Right lobe of liver (tissue), 6 donors: Measurements from ENCODE around the gene REPS2. TPM values are rescaled to one million over a fixed set of nuclear protein-coding genes. Genes with fewer than 3 reads are reported as not detected.

ENCODE experiments used
- ATAC-seq, 4 donors: fragments of 200-7000 bp; cut with Tn5 transposase; one replicate each; pipeline ENCODE4 v1.9.1; 2020; ENCODE audit warnings: mild to moderate bottlenecking in 4 of 4, moderate library complexity in 4 of 4
- DNase-seq, 3 donors: peaks; one replicate each; pipeline ENCODE4 v3.0.0-alpha.2; 2020
- H3K27ac ChIP-seq, 3 donors: fragments of 200-600 bp; one replicate each; pipeline ENCODE4 v1.8.0; 2022
- H3K27me3 ChIP-seq, 2 donors: fragments of 200-600 bp; one replicate each; pipeline ENCODE4 v1.8.0; 2022
- H3K36me3 ChIP-seq, 4 donors: fragments of 200-600 bp; sonication (generic) in 1 of 4; one replicate each; pipeline versions ENCODE4 v1.5.1 to v1.8.0; 2017 to 2022; ENCODE audit warnings: control low read depth in 1 of 4
- H3K4me1 ChIP-seq, 4 donors: fragments of 200-600 bp; sonication (generic) in 1 of 4; one replicate each; pipeline versions ENCODE4 v1.5.1 to v1.8.0; 2017 to 2022; ENCODE audit warnings: control low read depth in 1 of 4
- H3K4me3 ChIP-seq, 3 donors: fragments of 200-600 bp; one replicate each; pipeline ENCODE4 v1.8.0; 2022
- H3K9me3 ChIP-seq, 4 donors: fragments of 200-600 bp; sonication (generic) in 1 of 4; one replicate each; pipeline versions ENCODE4 v1.5.1 to v1.8.0; 2017 to 2022; ENCODE audit warnings: control low read depth in 1 of 4
- CTCF ChIP-seq, 4 donors: fragments of 200-600 bp in 3 of 4; fragments of 450-650 bp in 1 of 4; IDR thresholded peaks; one replicate each; pipeline versions ENCODE4 v1.5.1 to v1.8.0; 2016 to 2022; ENCODE audit warnings: antibody characterized with exemption in 4 of 4, mild to moderate bottlenecking in 2 of 4
- POLR2A ChIP-seq: fragments of 450-650 bp; IDR thresholded peaks from one replicate; pipeline ENCODE4 v1.6.1; 2017; ENCODE audit warnings: antibody characterized with exemption, mild to moderate bottlenecking
- WGBS: methylation state at CpG from one replicate; pipeline ENCODE4 v1.1.6; 2018; ENCODE audit warnings: low coverage, low lambda C conversion rate; ENCODE audit not compliant: insufficient coverage; ENCODE audit errors: missing lambda C conversion rate; 5-methylcytosine and 5-hydroxymethylcytosine counted together
- intact Hi-C, 2 donors: fragments of 100-400 bp; cut with DNase I; formaldehyde crosslinking; loops; one replicate each; pipeline versions ENCODE4 v1.11.2 to v1.14.1; 2022
- total RNA-seq, 6 experiments: library from RNA; depleted of rRNA in 2 of 6; stranded (reverse); fragments of >200 nt in 2 of 6; fragmentation: NEBNext Ultra II Directional in 3 of 6; extraction: Animal tissue kit (Norgen Biotek cat#: 25700) in 3 of 6; gene quantifications; one replicate each; pipeline versions ENCODE4 v1.1.0 to v1.2.4, GENCODE V29; 2016 to 2023
- donor health status: DM: no; HTN: yes; CAD: no.
- donor health status: DM: no; HTN: no; CAD: no.
- donor health status: DM: no; HTN: no; CAD: no.
- donor health status: DM: no; HTN: yes; CAD: no.
- donor health status: DM: no; HTN: yes; CAD: no.

The REPS2 gene
- total RNA-seq, 6 experiments from 2014 or later = 6.0 to 16.7 (median 13.1) TPM

GRCh38 chrX:17042037-17042436 is 95.6 kb downstream of the REPS2 start:
- Histone ChIP-seq H3K9me3 (no peaks in the 10 kb centered on the region), H3K4me3 (no peak overlapping the region), H3K4me1 (no peaks in the 10 kb centered on the region), H3K27ac (no peak overlapping the region), H3K27me3 (no peaks in the 10 kb centered on the region), H3K36me3 (no peaks in the 10 kb centered on the region)
- intact Hi-C loops = no loop called here
- no peak for TF ChIP-seq CTCF (IDR thresholded peaks at IDR 0.05)
- no peak for ATAC-seq
- no peak for DNase-seq

GRCh38 chrX:17046478-17047097 is 100.1 kb downstream of the REPS2 start:
- H3K9me3 ChIP-seq = no peaks in the 10 kb centered on the region
- H3K27me3 ChIP-seq = no peaks in the 10 kb centered on the region
- peaks cover 0 to 3% (median 0%) of the 10 kb centered on the region in 4 donors for H3K36me3 ChIP-seq
- no peak overlapping the region for H3K4me3 ChIP-seq
- H3K4me1 ChIP-seq = no peaks in the 10 kb centered on the region
- peak; percentile 79 to 85 (median 82) for TF ChIP-seq CTCF (IDR thresholded peaks at IDR 0.05)
- TF ChIP-seq POLR2A = no peak
- intact Hi-C loops = no loop called here
- WGBS = 13% methylated on average over 5 of the region's 5 CpGs
- H3K27ac ChIP-seq = no peak overlapping the region
- ATAC-seq (peak; percentile 89 to 96 (median 94)), DNase-seq (peak in 2 of 3 donors; percentile 38 to 52)

GRCh38 chrX:17047224-17047623 is 100.8 kb downstream of the REPS2 start:
- no peaks in the 10 kb centered on the region for H3K4me1 ChIP-seq
- intact Hi-C loops = no loop called here
- peaks cover 0 to 3% (median 0%) of the 10 kb centered on the region in 4 donors for H3K36me3 ChIP-seq
- H3K4me3 ChIP-seq = no peak overlapping the region
- WGBS = 66% methylated on average over 7 of the region's 7 CpGs
- ATAC-seq = no peak
- no peaks in the 10 kb centered on the region for H3K9me3 ChIP-seq
- TF ChIP-seq CTCF (IDR thresholded peaks at IDR 0.05) = no peak
- no peak for TF ChIP-seq POLR2A
- no peaks in the 10 kb centered on the region for H3K27me3 ChIP-seq
- no peak for DNase-seq
- no peak overlapping the region for H3K27ac ChIP-seq

DNA sequence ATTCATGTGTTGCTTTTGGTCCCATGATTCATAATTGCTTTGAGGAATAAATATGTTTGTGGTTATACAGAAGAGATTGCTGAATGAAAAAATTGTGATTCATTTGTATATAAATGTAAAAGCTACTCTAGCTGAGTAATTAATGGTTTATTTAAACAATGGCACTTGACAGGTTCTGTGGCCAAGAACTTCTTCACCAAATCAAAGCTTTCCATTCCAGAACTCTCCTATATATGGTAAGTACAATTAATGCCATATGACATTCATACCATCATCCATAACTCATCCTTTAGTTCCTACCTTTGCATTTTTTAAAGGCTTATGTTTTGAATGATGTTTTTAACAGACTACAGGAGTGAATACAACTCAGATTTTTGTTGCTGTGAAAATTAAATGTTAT is 105.8 kb downstream of the REPS2 start:
- TF ChIP-seq POLR2A (no peak), CTCF (IDR thresholded peaks at IDR 0.05) (no peak)
- Histone ChIP-seq H3K4me3 (no peak overlapping the region), H3K9me3 (no peaks in the 10 kb centered on the region), H3K36me3 (peaks cover 0 to 3% (median 0%) of the 10 kb centered on the region in 4 donors), H3K27ac (no peak overlapping the region), H3K4me1 (no peaks in the 10 kb centered on the region), H3K27me3 (no peaks in the 10 kb centered on the region)
- intact Hi-C loops = no loop called here
- ATAC-seq = no peak
- no peak for DNase-seq

DNA sequence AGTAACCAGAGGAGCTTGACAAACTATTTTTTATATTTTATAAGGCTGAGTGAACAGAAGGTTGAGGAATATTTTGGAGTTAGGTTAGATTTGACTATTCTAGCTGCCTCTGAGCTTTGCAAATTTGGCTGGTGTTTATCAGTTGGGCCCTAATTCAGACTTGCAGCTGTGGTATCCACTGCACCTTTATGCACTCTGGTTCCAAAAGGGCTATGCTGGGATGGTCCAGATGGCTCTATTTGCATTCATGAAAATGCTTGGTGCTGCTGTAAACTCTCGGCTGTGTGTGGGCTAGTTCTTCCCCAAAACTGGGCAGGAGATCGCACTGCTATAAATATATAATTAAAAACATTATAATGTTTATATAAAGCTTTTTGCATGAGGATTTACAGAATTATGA is 106.3 kb downstream of the REPS2 start:
- no peak overlapping the region for H3K27ac ChIP-seq
- DNase-seq (no peak), ATAC-seq (peak in 1 of 4 donors; percentile 45)
- TF ChIP-seq CTCF (IDR thresholded peaks at IDR 0.05) = no peak
- no peak for TF ChIP-seq POLR2A
- no peak overlapping the region for H3K4me3 ChIP-seq
- H3K9me3 ChIP-seq = no peaks in the 10 kb centered on the region
- H3K36me3 ChIP-seq = no peaks in the 10 kb centered on the region
- H3K27me3 ChIP-seq = no peaks in the 10 kb centered on the region
- intact Hi-C loops = no loop called here
- H3K4me1 ChIP-seq = no peaks in the 10 kb centered on the region
- 40% methylated on average over 2 of the region's 2 CpGs for WGBS
